ENCODE measurements around the gene ANGEL2. TPM values are rescaled to one million over a fixed set of nuclear protein-coding genes. Genes with fewer than 3 reads are reported as not detected.

The ANGEL2 gene
- total and polyA plus RNA-seq, 2 of the 13 experiments (the other 11 are each of a cell fraction or from before 2014, with no cell fraction given), result 12.3 to 25.4 TPM

DNA sequence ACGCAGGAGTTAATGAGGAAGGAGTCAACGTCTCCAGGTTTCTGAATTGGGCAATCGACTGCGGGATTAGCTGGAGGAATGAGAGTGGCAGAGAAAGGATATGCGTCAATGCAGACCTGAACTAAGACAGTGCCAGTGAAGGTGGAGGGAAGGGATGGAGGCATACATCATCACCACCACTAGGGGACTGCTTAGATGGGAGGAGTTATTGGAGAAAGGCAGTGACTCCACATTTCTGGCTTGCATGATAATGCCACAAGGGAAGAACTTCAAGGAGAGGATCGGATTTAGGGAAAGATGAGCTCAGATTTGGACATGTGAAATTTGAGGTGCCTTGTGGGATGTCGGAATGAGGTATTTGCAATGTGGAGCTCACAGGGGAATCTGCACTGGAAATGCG is 47.9 kb downstream of the ANGEL2 start (continued):
- TF ChIP-seq, protein P1, sequence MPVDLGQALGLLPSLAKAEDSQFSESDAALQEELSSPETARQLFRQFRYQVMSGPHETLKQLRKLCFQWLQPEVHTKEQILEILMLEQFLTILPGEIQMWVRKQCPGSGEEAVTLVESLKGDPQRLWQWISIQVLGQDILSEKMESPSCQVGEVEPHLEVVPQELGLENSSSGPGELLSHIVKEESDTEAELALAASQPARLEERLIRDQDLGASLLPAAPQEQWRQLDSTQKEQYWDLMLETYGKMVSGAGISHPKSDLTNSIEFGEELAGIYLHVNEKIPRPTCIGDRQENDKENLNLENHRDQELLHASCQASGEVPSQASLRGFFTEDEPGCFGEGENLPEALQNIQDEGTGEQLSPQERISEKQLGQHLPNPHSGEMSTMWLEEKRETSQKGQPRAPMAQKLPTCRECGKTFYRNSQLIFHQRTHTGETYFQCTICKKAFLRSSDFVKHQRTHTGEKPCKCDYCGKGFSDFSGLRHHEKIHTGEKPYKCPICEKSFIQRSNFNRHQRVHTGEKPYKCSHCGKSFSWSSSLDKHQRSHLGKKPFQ (CRISPR knock-in tag; IDR thresholded peaks at IDR 0.05; ENCODE audit: insufficient replicate concordance), result no peak
- TF ChIP-seq NFE2 (CRISPR knock-in tag; IDR thresholded peaks at IDR 0.05) (peak; percentile 40; the same call in 1 of the 2 replicates), KLF16 (CRISPR knock-in tag; IDR thresholded peaks at IDR 0.05) (no peak), ARNT2 (CRISPR knock-in tag; IDR thresholded peaks at IDR 0.05; ENCODE audit: low read depth) (no peak), ZNF20 (CRISPR knock-in tag; IDR thresholded peaks at IDR 0.05) (no peak), NFATC3 (CRISPR knock-in tag; IDR thresholded peaks at IDR 0.05) (no peak)
- TF ChIP-seq, protein P2, sequence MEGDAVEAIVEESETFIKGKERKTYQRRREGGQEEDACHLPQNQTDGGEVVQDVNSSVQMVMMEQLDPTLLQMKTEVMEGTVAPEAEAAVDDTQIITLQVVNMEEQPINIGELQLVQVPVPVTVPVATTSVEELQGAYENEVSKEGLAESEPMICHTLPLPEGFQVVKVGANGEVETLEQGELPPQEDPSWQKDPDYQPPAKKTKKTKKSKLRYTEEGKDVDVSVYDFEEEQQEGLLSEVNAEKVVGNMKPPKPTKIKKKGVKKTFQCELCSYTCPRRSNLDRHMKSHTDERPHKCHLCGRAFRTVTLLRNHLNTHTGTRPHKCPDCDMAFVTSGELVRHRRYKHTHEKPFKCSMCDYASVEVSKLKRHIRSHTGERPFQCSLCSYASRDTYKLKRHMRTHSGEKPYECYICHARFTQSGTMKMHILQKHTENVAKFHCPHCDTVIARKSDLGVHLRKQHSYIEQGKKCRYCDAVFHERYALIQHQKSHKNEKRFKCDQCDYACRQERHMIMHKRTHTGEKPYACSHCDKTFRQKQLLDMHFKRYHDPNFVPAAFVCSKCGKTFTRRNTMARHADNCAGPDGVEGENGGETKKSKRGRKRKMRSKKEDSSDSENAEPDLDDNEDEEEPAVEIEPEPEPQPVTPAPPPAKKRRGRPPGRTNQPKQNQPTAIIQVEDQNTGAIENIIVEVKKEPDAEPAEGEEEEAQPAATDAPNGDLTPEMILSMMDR (CRISPR knock-in tag; IDR thresholded peaks at IDR 0.05), result peak; percentile 44; the same call in 1 of the 2 replicates
- TF ChIP-seq, protein P3, sequence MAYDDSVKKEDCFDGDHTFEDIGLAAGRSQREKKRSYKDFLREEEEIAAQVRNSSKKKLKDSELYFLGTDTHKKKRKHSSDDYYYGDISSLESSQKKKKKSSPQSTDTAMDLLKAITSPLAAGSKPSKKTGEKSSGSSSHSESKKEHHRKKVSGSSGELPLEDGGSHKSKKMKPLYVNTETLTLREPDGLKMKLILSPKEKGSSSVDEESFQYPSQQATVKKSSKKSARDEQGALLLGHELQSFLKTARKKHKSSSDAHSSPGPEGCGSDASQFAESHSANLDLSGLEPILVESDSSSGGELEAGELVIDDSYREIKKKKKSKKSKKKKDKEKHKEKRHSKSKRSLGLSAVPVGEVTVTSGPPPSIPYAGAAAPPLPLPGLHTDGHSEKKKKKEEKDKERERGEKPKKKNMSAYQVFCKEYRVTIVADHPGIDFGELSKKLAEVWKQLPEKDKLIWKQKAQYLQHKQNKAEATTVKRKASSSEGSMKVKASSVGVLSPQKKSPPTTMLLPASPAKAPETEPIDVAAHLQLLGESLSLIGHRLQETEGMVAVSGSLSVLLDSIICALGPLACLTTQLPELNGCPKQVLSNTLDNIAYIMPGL (CRISPR knock-in tag; IDR thresholded peaks at IDR 0.05; ENCODE audit: borderline replicate concordance in 1 of 2, low read depth in 1 of 2), result no peak
- TF ChIP-seq, protein P4, sequence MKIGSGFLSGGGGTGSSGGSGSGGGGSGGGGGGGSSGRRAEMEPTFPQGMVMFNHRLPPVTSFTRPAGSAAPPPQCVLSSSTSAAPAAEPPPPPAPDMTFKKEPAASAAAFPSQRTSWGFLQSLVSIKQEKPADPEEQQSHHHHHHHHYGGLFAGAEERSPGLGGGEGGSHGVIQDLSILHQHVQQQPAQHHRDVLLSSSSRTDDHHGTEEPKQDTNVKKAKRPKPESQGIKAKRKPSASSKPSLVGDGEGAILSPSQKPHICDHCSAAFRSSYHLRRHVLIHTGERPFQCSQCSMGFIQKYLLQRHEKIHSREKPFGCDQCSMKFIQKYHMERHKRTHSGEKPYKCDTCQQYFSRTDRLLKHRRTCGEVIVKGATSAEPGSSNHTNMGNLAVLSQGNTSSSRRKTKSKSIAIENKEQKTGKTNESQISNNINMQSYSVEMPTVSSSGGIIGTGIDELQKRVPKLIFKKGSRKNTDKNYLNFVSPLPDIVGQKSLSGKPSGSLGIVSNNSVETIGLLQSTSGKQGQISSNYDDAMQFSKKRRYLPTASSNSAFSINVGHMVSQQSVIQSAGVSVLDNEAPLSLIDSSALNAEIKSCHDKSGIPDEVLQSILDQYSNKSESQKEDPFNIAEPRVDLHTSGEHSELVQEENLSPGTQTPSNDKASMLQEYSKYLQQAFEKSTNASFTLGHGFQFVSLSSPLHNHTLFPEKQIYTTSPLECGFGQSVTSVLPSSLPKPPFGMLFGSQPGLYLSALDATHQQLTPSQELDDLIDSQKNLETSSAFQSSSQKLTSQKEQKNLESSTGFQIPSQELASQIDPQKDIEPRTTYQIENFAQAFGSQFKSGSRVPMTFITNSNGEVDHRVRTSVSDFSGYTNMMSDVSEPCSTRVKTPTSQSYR (CRISPR knock-in tag; IDR thresholded peaks at IDR 0.05; ENCODE audit: borderline replicate concordance), result no peak
- TF ChIP-seq, protein P5, sequence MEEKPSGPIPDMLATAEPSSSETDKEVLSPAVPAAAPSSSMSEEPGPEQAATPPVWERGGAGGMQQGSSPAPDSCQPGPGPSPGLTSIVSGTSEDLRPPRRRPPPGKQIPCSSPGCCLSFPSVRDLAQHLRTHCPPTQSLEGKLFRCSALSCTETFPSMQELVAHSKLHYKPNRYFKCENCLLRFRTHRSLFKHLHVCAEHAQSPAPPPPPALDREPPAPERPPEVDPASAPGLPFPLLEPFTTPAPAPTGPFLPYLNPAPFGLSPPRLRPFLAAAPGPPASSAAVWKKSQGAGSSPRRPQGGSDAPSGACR (CRISPR knock-in tag; IDR thresholded peaks at IDR 0.05), result no peak
- TF ChIP-seq, protein P6, sequence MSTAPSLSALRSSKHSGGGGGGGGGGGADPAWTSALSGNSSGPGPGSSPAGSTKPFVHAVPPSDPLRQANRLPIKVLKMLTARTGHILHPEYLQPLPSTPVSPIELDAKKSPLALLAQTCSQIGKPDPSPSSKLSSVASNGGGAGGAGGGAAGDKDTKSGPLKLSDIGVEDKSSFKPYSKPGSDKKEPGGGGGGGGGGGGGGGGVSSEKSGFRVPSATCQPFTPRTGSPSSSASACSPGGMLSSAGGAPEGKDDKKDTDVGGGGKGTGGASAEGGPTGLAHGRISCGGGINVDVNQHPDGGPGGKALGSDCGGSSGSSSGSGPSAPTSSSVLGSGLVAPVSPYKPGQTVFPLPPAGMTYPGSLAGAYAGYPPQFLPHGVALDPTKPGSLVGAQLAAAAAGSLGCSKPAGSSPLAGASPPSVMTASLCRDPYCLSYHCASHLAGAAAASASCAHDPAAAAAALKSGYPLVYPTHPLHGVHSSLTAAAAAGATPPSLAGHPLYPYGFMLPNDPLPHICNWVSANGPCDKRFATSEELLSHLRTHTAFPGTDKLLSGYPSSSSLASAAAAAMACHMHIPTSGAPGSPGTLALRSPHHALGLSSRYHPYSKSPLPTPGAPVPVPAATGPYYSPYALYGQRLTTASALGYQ (CRISPR knock-in tag; IDR thresholded peaks at IDR 0.05), result no peak

Measured in HepG2 (cell line).